ENCODE results near the gene DNAH7.
"Not testable (repeated sequence)": the region's sequence is repeated elsewhere in the genome, so short reads cannot be mapped to it uniquely, and the experiment has no call there.

DNAH7 gene

GRCh38 chr2:195706161-195706900, 362.3 kb downstream of the DNAH7 start:
- no peak for DNase-seq

GRCh38 chr2:195700480-195700879, 368.2 kb downstream of the DNAH7 start:
- DNase-seq = no peak

GRCh38 chr2:195697681-195698220, 370.9 kb downstream of the DNAH7 start:
- DNase-seq = no peak

GRCh38 chr2:195696012-195696411, 372.6 kb downstream of the DNAH7 start:
- DNase-seq = no peak

- DNase-seq = no peak
These were observed 373.5 kb downstream of the DNAH7 start for GRCh38 chr2:195695002-195695631.

GRCh38 chr2:195694553-195694952, 374.1 kb downstream of the DNAH7 start:
- no peak for DNase-seq

- not testable (repeated sequence) for DNase-seq
These were observed 376.1 kb downstream of the DNAH7 start for GRCh38 chr2:195692531-195692930.
